Right atrium auricular region (tissue), 2 donors: Measurements from ENCODE around the gene SLC26A1. TPM values are rescaled to one million over a fixed set of nuclear protein-coding genes. Genes with fewer than 3 reads are reported as not detected.

Experiments
- DNase-seq: peaks from one replicate; pipeline ENCODE4 v3.0.0-alpha.2; 2019; ENCODE audit warnings: low spot score
- H3K27ac ChIP-seq, 2 donors: fragments of 200-600 bp; sonication (generic); 1 replicate in 1 of 2; 2 replicates in 1 of 2; pipeline ENCODE4 v1.5.1; 2016 to 2019
- H3K27me3 ChIP-seq, 2 donors: fragments of 200-600 bp; sonication (generic); one replicate each; pipeline versions ENCODE4 v1.5.1 to v1.6.0; 2017 to 2019
- H3K36me3 ChIP-seq: fragments of 200-600 bp; sonication (generic); one replicate; pipeline ENCODE4 v1.5.1; 2016
- H3K4me1 ChIP-seq, 2 donors: fragments of 200-600 bp; sonication (generic); one replicate each; pipeline versions ENCODE4 v1.5.1 to v1.6.0; 2017 to 2019
- H3K4me3 ChIP-seq, 2 donors: fragments of 200-600 bp; sonication (generic); 1 replicate in 1 of 2; 2 replicates in 1 of 2; pipeline ENCODE4 v1.5.1; 2017 to 2019; ENCODE audit warnings: mild to moderate bottlenecking in 1 of 2, moderate library complexity in 1 of 2
- H3K9me3 ChIP-seq, 2 donors: fragments of 200-600 bp; sonication (generic); one replicate each; pipeline ENCODE4 v1.5.1; 2019
- CTCF ChIP-seq, 2 donors: fragments of 200-600 bp; sonication (generic); IDR thresholded peaks; one replicate each; pipeline ENCODE4 v1.5.1; 2019; ENCODE audit warnings: antibody characterized with exemption in 2 of 2
- total RNA-seq, 2 donors: library from RNA; depleted of rRNA; stranded (reverse); fragments of >200 nt; gene quantifications; one replicate each; pipeline ENCODE4 v1.1.0, GENCODE V29; 2016

SLC26A1 gene
- total RNA-seq, 2 donors from 2014 or later: not detected

- Histone ChIP-seq H3K4me3 (no peak overlapping the region), H3K27ac (no peak overlapping the region), H3K36me3 (peaks cover 13% of the 10 kb centered on the region), H3K4me1 (peaks cover 0 to 5% of the 10 kb centered on the region in 2 donors), H3K9me3 (no peaks in the 10 kb centered on the region), H3K27me3 (no peaks in the 10 kb centered on the region)
- DNase-seq: no peak
- TF ChIP-seq CTCF (IDR thresholded peaks at IDR 0.05): no peak
Observed at GRCh38 chr4:1022051-1022738, 29.0 kb upstream of the SLC26A1 start.

GRCh38 chr4:1021386-1022050 is 28.3 kb upstream of the SLC26A1 start:
- Histone ChIP-seq H3K4me1 (peaks cover 0 to 5% of the 10 kb centered on the region in 2 donors), H3K4me3 (no peak overlapping the region), H3K27me3 (no peaks in the 10 kb centered on the region), H3K9me3 (no peaks in the 10 kb centered on the region), H3K27ac (no peak overlapping the region), H3K36me3 (peaks cover 13% of the 10 kb centered on the region)
- DNase-seq: no peak
- no peak for TF ChIP-seq CTCF (IDR thresholded peaks at IDR 0.05)

GRCh38 chr4:1019729-1020470 is 26.7 kb upstream of the SLC26A1 start:
- Histone ChIP-seq H3K27me3 (no peaks in the 10 kb centered on the region), H3K4me1 (no peaks in the 10 kb centered on the region), H3K27ac (no peak overlapping the region), H3K36me3 (peaks cover 6% of the 10 kb centered on the region), H3K9me3 (no peaks in the 10 kb centered on the region), H3K4me3 (no peak overlapping the region)
- TF ChIP-seq CTCF (IDR thresholded peaks at IDR 0.05): no peak
- DNase-seq: no peak

GRCh38 chr4:1019320-1019719 is 26.1 kb upstream of the SLC26A1 start:
- Histone ChIP-seq H3K36me3 (peaks cover under 1% of the 10 kb centered on the region), H3K9me3 (no peaks in the 10 kb centered on the region), H3K27ac (no peak overlapping the region), H3K27me3 (no peaks in the 10 kb centered on the region), H3K4me3 (no peak overlapping the region), H3K4me1 (no peaks in the 10 kb centered on the region)
- no peak for TF ChIP-seq CTCF (IDR thresholded peaks at IDR 0.05)
- no peak for DNase-seq

GRCh38 chr4:1018147-1019020 is 25.2 kb upstream of the SLC26A1 start:
- no peaks in the 10 kb centered on the region for H3K4me1 ChIP-seq
- no peaks in the 10 kb centered on the region for H3K27me3 ChIP-seq
- H3K4me3 ChIP-seq: no peak overlapping the region
- no peaks in the 10 kb centered on the region for H3K36me3 ChIP-seq
- no peak for TF ChIP-seq CTCF (IDR thresholded peaks at IDR 0.05)
- H3K9me3 ChIP-seq: no peaks in the 10 kb centered on the region
- no peak for DNase-seq
- no peak overlapping the region for H3K27ac ChIP-seq
